H9 (cell line): ENCODE measurements around the gene TBP. TPM values are rescaled to one million over a fixed set of nuclear protein-coding genes. Genes with fewer than 3 reads are reported as not detected.
A peak's percentile ranks its signal among the peaks of the same experiment; 100 is the strongest.
"Not testable (repeated sequence)": the region's sequence is repeated elsewhere in the genome, so short reads cannot be mapped to it uniquely, and the experiment has no call there.

ENCODE experiments used
- DNase-seq: peaks from one replicate; pipeline ENCODE4 v3.0.0-alpha.2; 2017
- H2AFZ ChIP-seq: one replicate; pipeline ENCODE4 v1.6.1; 2013; ENCODE audit warnings: mild to moderate bottlenecking, low read length, control low read depth, moderate library complexity
- H2AK5ac ChIP-seq: 2 replicates; pipeline ENCODE4 v1.6.1; 2013; ENCODE audit warnings: low read length, control low read depth, mixed read lengths; ENCODE audit not compliant: insufficient read length
- H2BK120ac ChIP-seq: one replicate; pipeline ENCODE4 v1.6.1; 2013; ENCODE audit warnings: low read depth, mild to moderate bottlenecking, low read length, control low read depth, inconsistent platforms; ENCODE audit not compliant: poor library complexity, severe bottlenecking
- H2BK12ac ChIP-seq: 2 replicates; pipeline ENCODE4 v1.6.1; 2013; ENCODE audit warnings: low read length, control low read depth, mixed read lengths, low read depth; ENCODE audit not compliant: insufficient read length
- H2BK15ac ChIP-seq: 2 replicates; pipeline ENCODE4 v1.6.1; 2013; ENCODE audit warnings: low read depth, low read length, control low read depth
- H2BK20ac ChIP-seq: one replicate; pipeline ENCODE4 v1.6.1; 2013; ENCODE audit warnings: low read depth, mild to moderate bottlenecking, low read length, control low read depth, inconsistent platforms; ENCODE audit not compliant: poor library complexity, severe bottlenecking
- H2BK5ac ChIP-seq: 2 replicates; pipeline ENCODE4 v1.6.1; 2013; ENCODE audit warnings: low read length, control low read depth, mixed read lengths; ENCODE audit not compliant: insufficient read length
- H3K14ac ChIP-seq: 2 replicates; pipeline ENCODE4 v1.6.1; 2013; ENCODE audit warnings: low read length, control low read depth; ENCODE audit not compliant: insufficient read depth
- H3K18ac ChIP-seq: 2 replicates; pipeline ENCODE4 v1.6.1; 2013; ENCODE audit warnings: low read depth, mild to moderate bottlenecking, mixed read lengths, low read length, control low read depth; ENCODE audit not compliant: insufficient read length
- H3K23ac ChIP-seq: 2 replicates; pipeline ENCODE4 v1.6.1; 2013; ENCODE audit warnings: low read length, control low read depth, mixed read lengths, low read depth; ENCODE audit not compliant: insufficient read length
- H3K23me2 ChIP-seq: 2 replicates; pipeline ENCODE4 v1.6.1; 2013; ENCODE audit warnings: low read depth, mild to moderate bottlenecking, mixed read lengths, low read length, control low read depth; ENCODE audit not compliant: insufficient read length, poor library complexity, severe bottlenecking
- H3K27ac ChIP-seq: 2 replicates; pipeline ENCODE4 v1.5.1; 2013; ENCODE audit warnings: low read length, control low read depth, mixed read lengths, low read depth; ENCODE audit not compliant: insufficient read length
- H3K27me3 ChIP-seq: 2 replicates; pipeline ENCODE4 v1.6.1; 2013; ENCODE audit warnings: low read length, control low read depth, inconsistent platforms; ENCODE audit not compliant: insufficient read depth
- H3K4ac ChIP-seq: 2 replicates; pipeline ENCODE4 v1.6.1; 2013; ENCODE audit warnings: low read depth, mild to moderate bottlenecking, control low read depth, inconsistent platforms, low read length, moderate library complexity
- H3K4me1 ChIP-seq: 2 replicates; pipeline ENCODE4 v1.6.1; 2013; ENCODE audit warnings: low read length, control low read depth, inconsistent platforms; ENCODE audit not compliant: insufficient read depth
- H3K4me2 ChIP-seq: 2 replicates; pipeline ENCODE4 v1.6.1; 2013; ENCODE audit warnings: low read length, control low read depth, mixed read lengths; ENCODE audit not compliant: insufficient read length, insufficient read depth
- H3K56ac ChIP-seq: 2 replicates; pipeline ENCODE4 v1.6.1; 2013; ENCODE audit warnings: low read depth, mild to moderate bottlenecking, mixed read lengths, low read length, control low read depth; ENCODE audit not compliant: insufficient read length
- H3K79me1 ChIP-seq: 2 replicates; pipeline ENCODE4 v1.6.1; 2013; ENCODE audit warnings: low read depth, mild to moderate bottlenecking, moderate library complexity, low read length, control low read depth, inconsistent platforms; ENCODE audit not compliant: insufficient read depth, poor library complexity, severe bottlenecking
- H3K79me2 ChIP-seq: 2 replicates; pipeline ENCODE4 v1.6.1; 2013; ENCODE audit warnings: low read length, control low read depth, inconsistent platforms; ENCODE audit not compliant: insufficient read depth
- H3K9ac ChIP-seq: 2 replicates; pipeline ENCODE4 v1.6.1; 2013; ENCODE audit warnings: low read length, control low read depth, mixed read lengths; ENCODE audit not compliant: insufficient read length; ENCODE audit errors: extremely low read depth
- H3K9me3 ChIP-seq: one replicate; pipeline ENCODE4 v1.6.1; 2013; ENCODE audit warnings: low read depth, low read length, inconsistent platforms; ENCODE audit not compliant: control insufficient read depth
- H3T11ph ChIP-seq: one replicate; pipeline ENCODE4 v1.6.1; 2013; ENCODE audit warnings: mild to moderate bottlenecking, low read length, control low read depth, inconsistent platforms
- H4K20me1 ChIP-seq: one replicate; pipeline ENCODE4 v1.6.1; 2013; ENCODE audit not compliant: control insufficient read depth, insufficient read length, insufficient read depth
- H4K5ac ChIP-seq: 2 replicates; pipeline ENCODE4 v1.6.1; 2013; ENCODE audit warnings: low read depth, mild to moderate bottlenecking, mixed read lengths, low read length, control low read depth; ENCODE audit not compliant: insufficient read length
- H4K8ac ChIP-seq: replicated peaks from 2 replicates; pipeline ENCODE4 v1.6.1; 2013; ENCODE audit warnings: low read length, control low read depth, mixed read lengths, low read depth; ENCODE audit not compliant: insufficient read length
- H4K91ac ChIP-seq: 2 replicates; pipeline ENCODE4 v1.6.1; 2013; ENCODE audit warnings: low read depth, mild to moderate bottlenecking, moderate library complexity, mixed read lengths, low read length, control low read depth; ENCODE audit not compliant: insufficient read length
- H3K27ac Mint-ChIP-seq, 3 experiments: 2 replicates in 2 of 3; 3 replicates in 1 of 3; pipeline ENCODE4 v1.8.0; 2020 to 2021; ENCODE audit warnings: mixed read lengths in 3 of 3, mild to moderate bottlenecking in 1 of 3, moderate library complexity in 1 of 3
- H3K27me3 Mint-ChIP-seq: 2 replicates; pipeline ENCODE4 v1.8.0; 2021; ENCODE audit warnings: low read depth, mild to moderate bottlenecking, moderate library complexity, mixed read lengths
- H3K36me3 Mint-ChIP-seq, 3 experiments: 2 replicates in 2 of 3; 3 replicates in 1 of 3; pipeline ENCODE4 v1.8.0; 2020 to 2021; ENCODE audit warnings: low read depth in 3 of 3, mixed read lengths in 3 of 3; ENCODE audit not compliant: insufficient read depth in 1 of 3
- H3K4me1 Mint-ChIP-seq, 2 experiments: 2 replicates each; pipeline ENCODE4 v1.8.0; 2020; ENCODE audit warnings: mixed read lengths in 2 of 2
- H3K4me3 Mint-ChIP-seq, 2 experiments: 2 replicates in 1 of 2; 3 replicates in 1 of 2; pipeline ENCODE4 v1.8.0; 2020 to 2021; ENCODE audit warnings: mild to moderate bottlenecking in 2 of 2, mixed read lengths in 2 of 2, moderate library complexity in 1 of 2
- H3K9me3 Mint-ChIP-seq, 2 experiments: 2 replicates in 1 of 2; 3 replicates in 1 of 2; pipeline ENCODE4 v1.8.0; 2020; ENCODE audit warnings: mild to moderate bottlenecking in 2 of 2, mixed read lengths in 2 of 2, moderate library complexity in 1 of 2
- CTCF ChIP-seq: fragments of 200-600 bp; sonication (generic); conservative IDR thresholded peaks from 3 replicates; pipeline ENCODE4 v1.8.0; 2021; ENCODE audit warnings: antibody characterized with exemption, mild to moderate bottlenecking
- WGBS: extraction: QIAGEN DNeasy Blood & Tissue Kit; methylation state at CpG from one replicate; pipeline ENCODE4 v1.1.7; 2013; ENCODE audit warnings: missing lambda C conversion rate, low lambda C conversion rate, mixed read lengths; ENCODE audit not compliant: insufficient read length; ENCODE audit errors: extremely low coverage; 5-methylcytosine and 5-hydroxymethylcytosine counted together
- total RNA-seq: library from RNA; stranded (reverse); gene quantifications from 2 replicates; pipeline ENCODE4 v1.2.1, GENCODE V29; 2021

Gene TBP
- total RNA-seq, 1 experiment from 2014 or later, result 22.6 TPM

GRCh38 chr6:170609225-170609624, 55.1 kb downstream of the TBP start:
- H2BK5ac ChIP-seq, H3K27me3 ChIP-seq, H3T11ph ChIP-seq, H3K9me3 Mint-ChIP-seq, H3K23me2 ChIP-seq, H4K91ac ChIP-seq, H2BK15ac ChIP-seq, H3K9ac ChIP-seq, H3K27ac ChIP-seq, H3K36me3 Mint-ChIP-seq, H4K8ac ChIP-seq, H2AK5ac ChIP-seq, H3K4me2 ChIP-seq, H3K18ac ChIP-seq, H3K4ac ChIP-seq, H2AFZ ChIP-seq, H2BK120ac ChIP-seq, H4K5ac ChIP-seq, H3K79me2 ChIP-seq, H3K4me3 Mint-ChIP-seq, H3K9me3 ChIP-seq, H4K20me1 ChIP-seq, H3K27ac Mint-ChIP-seq, H2BK20ac ChIP-seq, H2BK12ac ChIP-seq, H3K14ac ChIP-seq, H3K23ac ChIP-seq, H3K79me1 ChIP-seq, H3K4me1 ChIP-seq, H3K56ac ChIP-seq: not testable (repeated sequence)
- peak; percentile 47 for DNase-seq
- WGBS, result no CpG with 5 or more reads among the region's 8 CpGs
- peaks cover 14% of the 10 kb centered on the region for H3K27me3 Mint-ChIP-seq
- peak; percentile 51 for TF ChIP-seq CTCF
- peaks cover 15 to 17% of the 10 kb centered on the region in 2 experiments for H3K4me1 Mint-ChIP-seq

- not testable (repeated sequence) for H2BK120ac ChIP-seq, H3K18ac ChIP-seq, H2AFZ ChIP-seq, H2AK5ac ChIP-seq, H2BK20ac ChIP-seq, H3K27ac Mint-ChIP-seq, H3K9ac ChIP-seq, H3K56ac ChIP-seq, H2BK15ac ChIP-seq, H3K23me2 ChIP-seq, H3K36me3 Mint-ChIP-seq, H3T11ph ChIP-seq, H3K14ac ChIP-seq, DNase-seq, H3K9me3 Mint-ChIP-seq, H3K4ac ChIP-seq, H3K4me1 Mint-ChIP-seq, H4K5ac ChIP-seq, H3K4me1 ChIP-seq, H3K27ac ChIP-seq, H3K27me3 ChIP-seq, H4K8ac ChIP-seq, H4K20me1 ChIP-seq, H2BK12ac ChIP-seq, H2BK5ac ChIP-seq, H3K79me2 ChIP-seq, H4K91ac ChIP-seq, H3K9me3 ChIP-seq, H3K79me1 ChIP-seq, H3K4me2 ChIP-seq, H3K23ac ChIP-seq
- no CpG with 5 or more reads among the region's 55 CpGs for WGBS
- Mint-ChIP-seq H3K4me3 (peak overlapping the region; percentile 65 to 76), H3K27me3 (peaks cover 14% of the 10 kb centered on the region)
These were observed 58.2 kb downstream of the TBP start for GRCh38 chr6:170612256-170612804.
